GM20000 (cell line): ENCODE results near the gene CALN1.
"Not testable (repeated sequence)": the region's sequence is repeated elsewhere in the genome, so short reads cannot be mapped to it uniquely, and the experiment has no call there.

ENCODE experiments used
- DNase-seq: peaks from one replicate; pipeline ENCODE4 v3.0.0; 2012; ENCODE audit warnings: low spot score
- TF ChIP-seq, protein P1 (sequence below): IDR thresholded peaks from 2 replicates; pipeline ENCODE4 v1.5.1; 2012; ENCODE audit warnings: mild to moderate bottlenecking, control low read depth; ENCODE audit errors: extremely low read depth, missing control alignments

The CALN1 gene

DNA sequence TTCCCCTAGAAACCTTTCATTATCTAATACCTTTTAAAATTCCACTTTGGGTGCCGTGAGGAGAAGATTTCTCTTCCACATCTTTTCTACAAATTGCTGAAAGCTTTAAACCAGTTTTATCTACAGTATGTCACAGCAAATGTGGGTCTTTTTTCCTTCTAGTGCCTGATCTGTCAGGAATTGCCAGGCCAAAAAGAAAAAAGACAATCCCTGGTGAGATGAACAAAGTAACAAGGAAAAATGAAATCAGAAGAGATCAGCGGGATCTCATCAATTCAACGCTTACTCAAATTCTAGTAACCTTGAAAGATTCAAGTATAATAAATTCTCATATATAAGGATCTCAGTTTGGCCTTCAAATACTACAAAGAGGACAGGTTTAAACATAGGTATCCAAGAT lies 449.5 kb downstream of the CALN1 start:
- DNase-seq = no peak
- TF ChIP-seq, protein P1, sequence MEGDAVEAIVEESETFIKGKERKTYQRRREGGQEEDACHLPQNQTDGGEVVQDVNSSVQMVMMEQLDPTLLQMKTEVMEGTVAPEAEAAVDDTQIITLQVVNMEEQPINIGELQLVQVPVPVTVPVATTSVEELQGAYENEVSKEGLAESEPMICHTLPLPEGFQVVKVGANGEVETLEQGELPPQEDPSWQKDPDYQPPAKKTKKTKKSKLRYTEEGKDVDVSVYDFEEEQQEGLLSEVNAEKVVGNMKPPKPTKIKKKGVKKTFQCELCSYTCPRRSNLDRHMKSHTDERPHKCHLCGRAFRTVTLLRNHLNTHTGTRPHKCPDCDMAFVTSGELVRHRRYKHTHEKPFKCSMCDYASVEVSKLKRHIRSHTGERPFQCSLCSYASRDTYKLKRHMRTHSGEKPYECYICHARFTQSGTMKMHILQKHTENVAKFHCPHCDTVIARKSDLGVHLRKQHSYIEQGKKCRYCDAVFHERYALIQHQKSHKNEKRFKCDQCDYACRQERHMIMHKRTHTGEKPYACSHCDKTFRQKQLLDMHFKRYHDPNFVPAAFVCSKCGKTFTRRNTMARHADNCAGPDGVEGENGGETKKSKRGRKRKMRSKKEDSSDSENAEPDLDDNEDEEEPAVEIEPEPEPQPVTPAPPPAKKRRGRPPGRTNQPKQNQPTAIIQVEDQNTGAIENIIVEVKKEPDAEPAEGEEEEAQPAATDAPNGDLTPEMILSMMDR = no peak

DNA sequence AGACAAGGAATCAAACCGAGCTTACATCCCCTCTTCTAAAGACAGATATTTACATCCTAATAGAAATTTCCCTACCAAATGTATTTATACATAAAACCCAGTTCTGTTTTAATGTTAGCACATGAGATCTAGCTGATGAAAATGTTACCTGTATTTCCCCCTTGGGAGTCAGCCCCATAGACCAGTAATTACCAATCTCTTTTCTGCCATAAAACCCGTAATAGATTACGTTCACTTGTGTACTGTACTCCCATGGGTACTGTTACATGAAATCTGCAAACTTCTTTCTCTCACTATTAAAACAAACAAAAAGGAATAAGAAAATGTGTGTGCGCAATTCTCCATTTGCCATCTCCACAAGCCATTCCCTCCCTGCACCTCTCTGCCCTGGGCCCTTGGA lies 450.9 kb downstream of the CALN1 start:
- DNase-seq = no peak
- TF ChIP-seq, protein P1 = no peak

DNA sequence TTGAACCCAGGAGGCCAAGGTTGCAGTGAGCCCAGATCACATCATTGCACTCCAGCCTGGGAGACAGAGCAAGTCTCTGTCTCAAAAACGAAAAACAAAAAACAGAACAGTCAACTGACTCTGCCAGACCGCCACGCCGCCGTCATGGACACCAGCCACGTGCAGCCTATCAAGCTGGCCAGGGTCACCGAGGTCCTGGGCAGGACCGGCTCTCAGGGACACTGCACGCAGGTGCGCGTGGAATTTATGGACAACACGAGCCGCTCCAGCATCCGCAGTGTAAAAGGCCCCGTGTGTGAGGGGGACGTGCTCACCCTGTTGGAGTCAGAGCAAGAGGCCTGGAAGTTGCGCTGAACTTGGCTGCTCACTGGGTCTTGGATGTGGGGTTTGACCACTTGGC lies 470.0 kb downstream of the CALN1 start:
- TF ChIP-seq, protein P1 = no peak
- no peak for DNase-seq

DNA sequence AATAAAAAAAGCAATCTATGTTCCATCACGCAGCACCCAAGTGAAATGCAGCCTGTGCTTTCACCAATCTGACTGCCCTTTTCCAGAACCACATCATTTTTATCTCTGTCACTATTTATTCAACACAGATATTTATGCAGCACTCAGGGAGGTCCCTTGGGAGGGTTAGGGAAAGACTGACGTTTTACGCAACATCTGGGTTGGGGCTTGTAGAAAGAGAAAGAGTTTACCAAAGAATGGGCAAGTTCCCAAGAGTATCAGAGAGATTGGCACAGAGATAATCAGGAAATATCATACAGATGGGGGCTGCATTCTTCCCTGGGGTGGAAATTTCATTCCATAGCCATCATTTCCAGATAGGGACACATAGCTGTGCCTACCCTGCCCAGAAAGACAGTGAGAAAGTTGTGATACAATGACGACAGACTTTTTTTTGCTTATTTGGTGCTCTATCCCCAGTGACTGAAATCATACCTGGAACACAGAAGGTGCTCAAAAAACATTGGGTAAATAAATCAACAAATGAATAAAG lies 474.2 kb downstream of the CALN1 start:
- DNase-seq = no peak
- TF ChIP-seq, protein P1 = no peak

DNA sequence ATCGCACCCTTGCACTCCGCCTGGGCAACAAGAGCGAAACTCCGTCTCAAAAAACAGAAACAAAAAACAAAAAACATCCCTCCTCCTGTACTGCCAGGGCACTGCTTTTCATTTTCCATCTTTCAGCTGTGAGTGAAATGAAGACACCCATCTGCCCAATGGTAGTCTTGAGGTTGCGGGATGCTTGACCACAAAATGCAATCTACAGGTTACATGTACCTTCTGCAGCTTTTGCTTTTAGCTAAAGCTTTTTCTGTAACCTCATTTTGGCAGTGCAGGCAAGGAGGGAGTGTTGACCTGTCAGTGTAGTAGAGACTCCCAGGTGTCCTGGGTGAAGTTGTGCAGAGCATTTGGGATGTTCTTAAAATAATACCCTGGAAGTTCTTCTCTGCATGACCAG lies 476.5 kb downstream of the CALN1 start:
- no peak for DNase-seq
- TF ChIP-seq, protein P1 = no peak

DNA sequence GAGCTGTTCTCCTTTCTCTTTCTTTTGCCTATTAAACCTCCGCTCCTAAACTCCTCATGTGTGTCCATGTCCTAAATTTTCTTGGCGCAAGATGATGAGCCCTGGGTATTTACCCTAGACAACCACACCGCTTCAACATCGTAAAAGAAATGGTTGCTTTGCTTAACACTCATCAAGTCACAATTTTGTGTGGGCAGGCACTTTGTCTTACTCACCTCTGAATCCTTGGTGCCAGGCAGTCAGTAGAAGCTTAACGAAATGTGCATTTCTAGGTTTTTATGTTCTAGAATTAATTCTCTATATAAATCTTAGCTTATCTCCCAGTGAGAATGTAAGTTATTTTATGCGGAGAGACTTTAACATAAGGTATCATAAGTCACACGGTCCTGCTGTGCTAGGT lies 478.7 kb downstream of the CALN1 start:
- TF ChIP-seq, protein P1 = no peak
- DNase-seq = no peak

DNA sequence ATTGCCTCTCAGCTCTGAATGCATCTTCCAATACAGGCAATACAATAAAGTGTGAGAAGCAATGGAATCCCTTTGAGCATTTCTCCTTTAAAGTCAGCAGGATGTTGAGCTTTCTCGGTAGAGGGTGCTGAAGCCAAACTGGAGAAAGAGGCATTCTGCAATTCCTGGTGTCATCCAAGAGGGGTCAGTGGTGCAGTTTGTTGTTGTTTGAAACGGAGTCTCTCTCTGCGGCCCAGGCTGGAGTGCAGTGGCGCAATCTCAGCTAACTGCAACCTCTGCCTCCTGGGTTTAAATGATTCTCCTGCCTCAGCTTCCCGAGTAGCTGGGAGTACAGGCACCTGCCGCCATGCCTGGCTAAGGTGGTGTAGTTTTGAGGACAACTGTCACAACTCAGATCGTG lies 486.5 kb downstream of the CALN1 start:
- DNase-seq = no peak
- TF ChIP-seq, protein P1 = no peak

DNA sequence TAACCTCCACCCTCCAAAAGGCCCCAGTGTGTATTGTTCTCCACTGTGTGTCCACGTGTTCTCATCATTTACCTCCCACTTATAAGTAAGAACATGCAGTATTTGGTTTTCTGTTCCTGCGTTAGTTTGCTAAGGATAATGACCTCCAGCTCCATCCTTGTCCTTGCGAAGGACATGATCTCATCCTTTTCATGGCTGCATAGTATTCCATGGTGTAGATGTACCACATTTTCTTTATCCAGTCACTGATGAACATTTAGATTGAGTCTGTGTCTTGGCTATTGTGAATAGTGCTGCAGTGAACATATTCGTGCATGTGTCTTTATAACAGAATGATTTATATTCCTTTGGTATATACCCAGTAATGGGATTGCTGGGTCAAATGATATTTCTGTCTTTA lies 497.9 kb downstream of the CALN1 start:
- DNase-seq = not testable (repeated sequence)
